Tibial nerve (tissue), 4 donors: ENCODE results near the gene ZSWIM3. TPM values are rescaled to one million over a fixed set of nuclear protein-coding genes. Genes with fewer than 3 reads are reported as not detected.

Source experiments
- DNase-seq, 2 donors: peaks; one replicate each; pipeline ENCODE4 v3.0.0-alpha.2; 2019; ENCODE audit warnings: low spot score in 2 of 2
- H3K27ac ChIP-seq, 4 donors: fragments of 200-600 bp; sonication (generic) in 3 of 4; one replicate each; pipeline ENCODE4 v1.5.1; 2017 to 2019; ENCODE audit warnings: mild to moderate bottlenecking in 1 of 4
- H3K27me3 ChIP-seq, 2 donors: fragments of 200-600 bp; sonication (generic) in 1 of 2; one replicate each; pipeline versions ENCODE4 v1.5.1 to v1.6.0; 2017 to 2019
- H3K36me3 ChIP-seq, 3 donors: fragments of 200-600 bp; sonication (generic); one replicate each; pipeline ENCODE4 v1.5.1; 2018 to 2019
- H3K4me1 ChIP-seq, 4 donors: fragments of 200-600 bp; sonication (generic) in 3 of 4; one replicate each; pipeline ENCODE4 v1.5.1; 2017 to 2019
- H3K4me3 ChIP-seq, 4 donors: fragments of 200-600 bp; sonication (generic) in 3 of 4; one replicate each; pipeline ENCODE4 v1.5.1; 2017 to 2019; ENCODE audit warnings: mild to moderate bottlenecking in 1 of 4, moderate library complexity in 1 of 4
- H3K9me3 ChIP-seq, 4 donors: fragments of 200-600 bp; sonication (generic) in 3 of 4; one replicate each; pipeline ENCODE4 v1.5.1; 2017 to 2019
- CTCF ChIP-seq, 5 experiments: fragments of 200-600 bp in 3 of 5; fragments of 450-650 bp in 2 of 5; sonication (generic) in 3 of 5; IDR thresholded peaks; one replicate each; pipeline ENCODE4 v1.5.1; 2016 to 2019; ENCODE audit warnings: antibody characterized with exemption in 5 of 5, mild to moderate bottlenecking in 3 of 5, moderate library complexity in 2 of 5
- EP300 ChIP-seq, 2 donors: sonication (generic); formaldehyde crosslinking; IDR thresholded peaks; one replicate each; pipeline ENCODE4 v1.6.1; 2017; ENCODE audit warnings: antibody characterized with exemption in 2 of 2, mild to moderate bottlenecking in 1 of 2
- POLR2A ChIP-seq, 2 donors: fragments of 450-650 bp; IDR thresholded peaks; one replicate each; pipeline ENCODE4 v1.6.1; 2017; ENCODE audit warnings: antibody characterized with exemption in 2 of 2, mild to moderate bottlenecking in 2 of 2, moderate library complexity in 2 of 2
- WGBS, 2 donors: methylation state at CpG; one replicate each; pipeline ENCODE4 v1.1.5; 2018; 5-methylcytosine and 5-hydroxymethylcytosine counted together
- total RNA-seq, 4 donors: library from RNA; depleted of rRNA; stranded (reverse); fragments of >200 nt; gene quantifications; one replicate each; pipeline ENCODE4 v1.1.0, GENCODE V29; 2016

ZSWIM3 gene
- total RNA-seq, 4 donors from 2014 or later: 3.1 to 6.3 (median 4.8) TPM

DNA sequence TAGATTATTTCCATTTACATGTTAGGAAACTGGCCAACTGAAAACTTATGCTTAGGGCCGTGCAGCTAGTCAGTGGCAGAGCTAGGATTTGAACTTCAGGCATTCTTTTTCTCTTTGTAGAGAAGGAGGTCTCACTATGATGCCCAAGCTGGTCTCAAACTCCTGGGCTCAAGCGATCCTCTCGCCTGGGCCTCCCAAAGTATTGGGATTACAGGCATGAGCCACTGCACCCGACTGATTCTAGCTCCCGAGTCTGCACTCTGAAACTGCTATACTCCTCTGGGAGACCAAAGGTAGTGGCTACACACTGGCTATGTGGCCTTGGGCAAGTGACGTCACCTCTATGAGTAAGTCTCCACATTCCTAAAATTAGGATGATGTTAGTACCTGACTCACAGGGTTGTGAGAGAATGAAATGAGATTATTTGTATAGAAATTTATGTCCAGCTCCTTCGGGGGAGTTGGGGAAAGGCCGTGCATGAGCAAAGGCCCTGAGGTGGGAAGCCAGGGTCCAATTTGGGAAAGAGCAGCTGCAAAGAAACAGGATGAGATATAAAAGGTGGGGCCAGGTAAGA lies 48.2 kb downstream of the ZSWIM3 start:
- H3K4me1 ChIP-seq: peaks cover 0 to 9% (median 0%) of the 10 kb centered on the region in 4 donors
- peaks cover 0 to 74% (median 0%) of the 10 kb centered on the region in 3 donors for H3K36me3 ChIP-seq
- H3K27me3 ChIP-seq: no peaks in the 10 kb centered on the region
- no peak for DNase-seq
- TF ChIP-seq EP300 (IDR thresholded peaks at IDR 0.05) (no peak), CTCF (IDR thresholded peaks at IDR 0.05) (no peak), POLR2A (IDR thresholded peaks at IDR 0.05) (no peak)
- H3K27ac ChIP-seq: no peak overlapping the region
- WGBS, 2 donors: 87 to 88% methylated on average over 8 of the region's 8 CpGs
- H3K9me3 ChIP-seq: no peaks in the 10 kb centered on the region
- no peak overlapping the region for H3K4me3 ChIP-seq

DNA sequence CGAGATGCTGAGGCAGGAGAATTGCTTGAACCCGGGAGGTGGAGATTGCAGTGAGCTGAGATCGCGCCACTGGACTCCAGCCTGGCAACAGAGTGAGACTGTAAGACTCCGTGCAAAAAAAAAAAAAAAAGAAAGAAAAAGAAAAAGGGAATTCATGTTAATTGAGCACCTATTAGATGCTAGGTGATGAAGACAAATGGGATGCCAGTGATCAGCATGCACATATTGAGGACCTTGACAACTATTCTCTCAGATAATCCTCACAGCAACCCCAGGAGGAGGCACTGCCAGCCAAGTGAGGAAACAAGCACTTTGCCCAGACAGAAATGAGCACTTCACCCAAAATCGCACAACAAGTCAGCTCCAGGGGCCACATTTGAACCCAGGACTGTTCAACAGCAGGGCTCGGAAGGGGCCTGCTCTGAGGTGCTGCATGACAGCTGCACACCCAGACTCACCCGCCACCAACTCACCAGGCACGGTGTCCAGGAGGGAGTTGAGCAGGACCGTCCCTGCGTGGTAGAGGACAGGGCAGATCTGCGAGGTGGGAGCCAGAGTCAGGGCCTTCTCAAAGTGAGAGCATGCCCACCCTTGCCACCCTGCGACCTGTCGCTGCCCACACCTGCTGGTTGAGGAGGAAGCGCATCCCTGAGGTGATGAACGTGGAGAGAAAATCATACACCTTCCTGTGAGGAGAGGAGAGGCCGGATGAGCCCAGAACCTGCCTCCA lies 50.0 kb downstream of the ZSWIM3 start:
- Histone ChIP-seq H3K36me3 (peaks cover 0 to 56% (median 0%) of the 10 kb centered on the region in 3 donors), H3K9me3 (no peaks in the 10 kb centered on the region), H3K4me1 (peaks cover 0 to 24% (median 7%) of the 10 kb centered on the region in 4 donors), H3K4me3 (no peak overlapping the region), H3K27me3 (no peaks in the 10 kb centered on the region), H3K27ac (no peak overlapping the region)
- TF ChIP-seq POLR2A (IDR thresholded peaks at IDR 0.05) (no peak), CTCF (IDR thresholded peaks at IDR 0.05) (no peak), EP300 (IDR thresholded peaks at IDR 0.05) (no peak)
- WGBS, 2 donors: 96 to 97% methylated on average over 17 of the region's 17 CpGs
- no peak for DNase-seq

DNA sequence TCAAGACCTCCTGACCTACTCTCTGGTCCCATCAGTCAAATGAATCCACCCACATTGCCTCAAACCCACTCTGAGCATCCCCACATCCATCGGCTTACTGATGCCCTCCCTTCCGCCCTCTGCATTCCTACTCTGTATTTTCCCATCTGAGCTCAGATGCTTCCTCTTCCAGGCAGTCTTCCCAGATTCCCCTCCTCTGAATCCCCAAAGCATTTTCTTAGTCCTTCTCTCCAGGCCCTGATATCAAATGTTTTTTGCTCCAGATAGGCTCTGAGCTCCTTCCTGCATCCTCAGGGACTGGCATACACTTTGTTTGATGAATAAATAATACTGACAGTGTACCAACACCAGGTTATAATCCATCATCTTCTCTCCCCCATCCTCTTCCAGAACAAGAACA lies 50.7 kb downstream of the ZSWIM3 start:
- H3K4me1 ChIP-seq: peaks cover 0 to 30% (median 9%) of the 10 kb centered on the region in 4 donors
- no peak overlapping the region for H3K27ac ChIP-seq
- TF ChIP-seq EP300 (IDR thresholded peaks at IDR 0.05) (no peak), CTCF (IDR thresholded peaks at IDR 0.05) (no peak)
- WGBS, 2 donors: 82 to 92% methylated on average over 2 of the region's 2 CpGs
- peaks cover 0 to 49% (median 0%) of the 10 kb centered on the region in 3 donors for H3K36me3 ChIP-seq
- no peak for DNase-seq
- no peak overlapping the region for H3K4me3 ChIP-seq
- H3K9me3 ChIP-seq: no peaks in the 10 kb centered on the region
- H3K27me3 ChIP-seq: no peaks in the 10 kb centered on the region

GRCh38 chr20:45909336-45909808 lies 52.0 kb downstream of the ZSWIM3 start:
- Histone ChIP-seq H3K4me1 (peaks cover 0 to 30% (median 9%) of the 10 kb centered on the region in 4 donors), H3K27ac (peak overlapping the region in 2 of 4 donors; percentile 57 to 92)
- 89% methylated on average over 12 of the region's 12 CpGs for WGBS, 2 donors

More at GRCh38 chr20:45909336-45909808, 52.0 kb downstream of the ZSWIM3 start:
- Histone ChIP-seq H3K4me3 (no peak overlapping the region), H3K9me3 (no peaks in the 10 kb centered on the region), H3K27me3 (no peaks in the 10 kb centered on the region), H3K36me3 (peaks cover 0 to 36% (median 0%) of the 10 kb centered on the region in 3 donors)
- DNase-seq: no peak
- TF ChIP-seq POLR2A (IDR thresholded peaks at IDR 0.05) (no peak), CTCF (IDR thresholded peaks at IDR 0.05) (no peak), EP300 (IDR thresholded peaks at IDR 0.05) (no peak)
